Activated CD8-positive, alpha-beta T cell treated with anti-CD3 and anti-CD28 coated beads for 36 hours (primary cell): ENCODE results near the gene AIPL1. TPM values are rescaled to one million over a fixed set of nuclear protein-coding genes. Genes with fewer than 3 reads are reported as not detected.
A peak's percentile ranks its signal among the peaks of the same experiment; 100 is the strongest.

ENCODE experiments used
- ATAC-seq: fragments of 200-7000 bp; cut with Tn5 transposase; one replicate; pipeline ENCODE4 v1.10.0; 2021; ENCODE audit warnings: mild to moderate bottlenecking, moderate library complexity
- CTCF ChIA-PET: fragments of 350-600 bp; sonication (Branson Sonifier 250); formaldehyde crosslinking; loops from one replicate; lab custom pipeline; 2021; ENCODE audit warnings: antibody characterized with exemption; lab: Charles Lee
- POLR2A ChIA-PET: fragments of 350-600 bp; sonication (Branson Sonifier 250); formaldehyde crosslinking; loops from one replicate; lab custom pipeline; 2021; ENCODE audit warnings: antibody characterized with exemption; lab: Charles Lee
- DNase-seq: peaks from one replicate; pipeline ENCODE4 v3.0.0-alpha.2; 2020
- H3K27ac Mint-ChIP-seq: one replicate; pipeline ENCODE4 v1.8.0; 2021; ENCODE audit warnings: mild to moderate bottlenecking, mixed read lengths
- H3K27me3 Mint-ChIP-seq: one replicate; pipeline ENCODE4 v1.8.0; 2021; ENCODE audit warnings: mixed read lengths
- H3K36me3 Mint-ChIP-seq: one replicate; pipeline ENCODE4 v1.8.0; 2021; ENCODE audit warnings: low read depth, mixed read lengths
- H3K4me1 Mint-ChIP-seq: one replicate; pipeline ENCODE4 v1.8.0; 2021; ENCODE audit warnings: low read depth, mixed read lengths
- H3K4me3 Mint-ChIP-seq: one replicate; pipeline ENCODE4 v1.8.0; 2021; ENCODE audit warnings: mild to moderate bottlenecking, moderate library complexity, mixed read lengths
- H3K9me3 Mint-ChIP-seq: one replicate; pipeline ENCODE4 v1.8.0; 2021; ENCODE audit warnings: mixed read lengths
- CTCF ChIP-seq: fragments of 200-600 bp; IDR thresholded peaks from one replicate; pipeline ENCODE4 v1.8.0; 2022; ENCODE audit warnings: antibody characterized with exemption, mild to moderate bottlenecking
- intact Hi-C: fragments of 100-400 bp; cut with micrococcal nuclease; formaldehyde crosslinking; loops from one replicate; pipeline ENCODE4 v1.10.0; 2022
- total RNA-seq, 2 experiments: library from RNA; stranded (reverse); gene quantifications; one replicate each; pipeline ENCODE4 v1.2.3, GENCODE V29; 2021

Gene AIPL1
- total RNA-seq, 2 experiments from 2014 or later = not detected

GRCh38 chr17:6448473-6448872 lies 13.6 kb upstream of the AIPL1 start:
- Mint-ChIP-seq H3K4me3 (no peak overlapping the region), H3K4me1 (peaks cover 10% of the 10 kb centered on the region), H3K36me3 (no peaks in the 10 kb centered on the region), H3K27me3 (peaks cover 4% of the 10 kb centered on the region), H3K27ac (no peak overlapping the region), H3K9me3 (no peaks in the 10 kb centered on the region)
- ATAC-seq (no peak), DNase-seq (no peak)
- ChIA-PET CTCF (interaction anchor here (0.8 to 1.7 kb wide), 2 partner anchors 11 to 13 kb away, joined by 3 to 7 read pairs; partner anchors contain the start of gene AIPL1), POLR2A (no interaction called here)
- intact Hi-C loops = no loop called here
- no peak for TF ChIP-seq CTCF

GRCh38 chr17:6446516-6447100 lies 11.7 kb upstream of the AIPL1 start:
- POLR2A ChIA-PET = interaction anchor here (0.8 kb wide), 1 partner anchor 9 kb away, joined by 3 read pairs; no protein-coding TSS in a partner anchor

DNA sequence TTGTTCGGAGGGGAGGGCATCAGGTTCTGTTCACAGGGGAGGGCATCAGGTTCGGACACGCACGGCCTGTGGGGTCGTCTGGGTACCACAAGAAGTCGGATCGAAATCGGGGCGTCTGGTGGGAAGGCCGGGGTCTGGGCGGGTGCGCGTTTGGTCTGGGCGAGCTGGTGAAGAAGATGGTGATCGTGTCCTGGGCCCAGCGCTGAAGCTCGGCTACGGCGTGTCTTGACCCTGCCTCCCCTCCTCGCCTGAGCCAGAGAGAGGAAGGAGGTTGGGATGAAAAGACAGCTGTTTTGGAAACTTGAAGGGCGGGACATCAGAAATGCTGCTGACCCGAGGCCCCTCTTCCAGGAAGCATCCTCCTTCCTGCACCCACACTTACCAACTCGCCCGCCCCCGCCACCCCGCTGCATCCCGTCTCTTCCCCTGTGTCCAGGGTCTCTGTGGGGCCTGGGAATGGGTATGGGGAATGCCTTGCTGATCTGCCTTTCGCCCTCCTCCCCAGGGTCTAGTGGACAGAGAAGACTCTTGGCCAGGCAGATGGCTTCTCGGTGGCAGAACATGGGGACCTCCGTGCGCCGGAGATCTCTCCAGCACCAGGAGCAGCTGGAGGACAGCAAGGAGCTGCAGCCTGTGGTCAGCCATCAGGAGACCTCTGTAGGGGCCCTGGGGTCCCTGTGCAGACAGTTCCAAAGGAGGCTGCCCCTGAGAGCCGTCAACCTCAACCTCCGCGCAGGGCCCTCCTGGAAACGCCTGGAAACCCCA lies 9.8 kb upstream of the AIPL1 start:
- H3K9me3 Mint-ChIP-seq = no peaks in the 10 kb centered on the region
- peak overlapping the region; percentile 76 for H3K4me3 Mint-ChIP-seq
- intact Hi-C loops = no loop called here
- DNase-seq (no peak), ATAC-seq (no peak)
- peaks cover 8% of the 10 kb centered on the region for H3K27me3 Mint-ChIP-seq
- TF ChIP-seq CTCF = no peak
- no peaks in the 10 kb centered on the region for H3K36me3 Mint-ChIP-seq
- H3K4me1 Mint-ChIP-seq = peaks cover 12% of the 10 kb centered on the region
- ChIA-PET POLR2A (interaction anchor here (1.0 to 1.5 kb wide), 2 partner anchors 9 to 19 kb away, joined by 3 to 5 read pairs; no protein-coding TSS in a partner anchor), CTCF (interaction anchor here (1.0 to 2.0 kb wide), 2 partner anchors 9 to 29 kb away, joined by 3 to 9 read pairs; no protein-coding TSS in a partner anchor)
- H3K27ac Mint-ChIP-seq = peak overlapping the region; percentile 62

More at GRCh38 chr17:6446516-6447100, 11.7 kb upstream of the AIPL1 start:
- no peaks in the 10 kb centered on the region for H3K9me3 Mint-ChIP-seq
- CTCF ChIA-PET = interaction anchor here (2.0 kb wide), 1 partner anchor 11 kb away, joined by 9 read pairs; no protein-coding TSS in a partner anchor
- no peak for ATAC-seq
- no peaks in the 10 kb centered on the region for H3K36me3 Mint-ChIP-seq
- no peak overlapping the region for H3K27ac Mint-ChIP-seq
- no peak for TF ChIP-seq CTCF
- H3K4me1 Mint-ChIP-seq = peaks cover 14% of the 10 kb centered on the region
- peaks cover 4% of the 10 kb centered on the region for H3K27me3 Mint-ChIP-seq
- intact Hi-C loops = no loop called here
- DNase-seq = no peak
- no peak overlapping the region for H3K4me3 Mint-ChIP-seq

DNA sequence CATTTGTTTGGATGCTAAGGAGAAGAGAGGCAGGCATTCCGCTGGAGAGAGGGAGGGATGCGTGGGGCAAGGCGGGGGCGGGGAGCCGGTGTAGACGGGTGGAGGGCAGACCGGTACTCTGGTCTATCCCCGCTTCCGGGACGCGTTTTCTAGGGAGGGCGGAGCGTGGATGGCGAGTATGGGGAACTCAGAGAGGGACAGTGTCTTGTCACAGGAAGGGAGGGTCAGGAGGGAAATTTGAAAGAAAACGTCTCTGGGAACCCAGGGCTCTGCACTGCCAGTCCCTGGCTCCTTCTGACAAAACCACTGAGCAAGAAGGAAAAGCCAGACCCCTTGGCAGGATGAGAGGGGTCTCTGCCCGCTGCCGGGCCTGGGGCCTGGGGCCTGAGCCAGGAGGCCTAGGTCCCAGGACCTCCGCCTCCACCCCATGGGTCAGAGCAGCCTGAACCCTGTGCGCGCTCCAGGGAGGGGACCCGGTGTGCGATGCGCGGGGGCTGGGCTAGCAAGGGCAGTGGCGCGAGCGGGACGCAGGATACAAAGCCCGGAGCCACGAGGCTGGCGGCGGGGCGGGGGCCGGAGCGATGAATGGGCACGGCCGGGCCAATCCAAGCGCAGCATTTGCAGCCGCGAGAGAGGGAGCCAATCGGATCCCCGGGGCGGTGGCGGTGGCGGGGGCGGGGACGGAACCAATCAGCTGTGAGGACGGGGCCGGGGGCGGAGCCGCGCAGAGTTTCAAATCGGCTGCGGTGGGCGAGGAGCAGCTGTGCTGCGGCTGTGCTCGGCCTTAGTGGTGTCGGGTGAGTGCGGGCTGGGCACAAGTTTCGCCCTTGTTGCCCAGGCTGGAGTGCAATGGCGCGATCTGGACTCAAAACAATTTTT lies 9.0 kb upstream of the AIPL1 start, which contains the start of gene PIMREG:
TSS of gene PIMREG (plus strand) at position 764 of the 879 bp plus-strand sequence. CDS start 656 bp downstream, outside the sequence.
- DNase-seq = peak; percentile 98
- H3K27ac Mint-ChIP-seq = peak within 1 kb of the TSS; percentile 84
- H3K4me3 Mint-ChIP-seq = peak within 1 kb of the TSS; percentile 76
- H3K27me3 Mint-ChIP-seq = peaks cover 8% of the 10 kb centered on the region
- intact Hi-C loops = no loop called here
- H3K4me1 Mint-ChIP-seq = peaks cover 12% of the 10 kb centered on the region
- ChIA-PET POLR2A (interaction anchor here (0.6 to 1.5 kb wide), 3 partner anchors 10 to 106 kb away, joined by 3 to 5 read pairs (median 3); no protein-coding TSS in a partner anchor), CTCF (interaction anchor here (1.0 kb wide), 1 partner anchor 29 kb away, joined by 3 read pairs; no protein-coding TSS in a partner anchor)
- no peak for TF ChIP-seq CTCF
- H3K36me3 Mint-ChIP-seq = no peaks in the 10 kb centered on the region
- peak; percentile 97 for ATAC-seq
- H3K9me3 Mint-ChIP-seq = no peaks in the 10 kb centered on the region
